RWPE2 (cell line): ENCODE results near the gene FRS3.

Experiments
- ATAC-seq: fragments of 200-7000 bp; cut with Tn5 transposase; 3 replicates; pipeline ENCODE4 v1.9.1; 2021; ENCODE audit warnings: low read depth
- DNase-seq: peaks from one replicate; pipeline ENCODE4 v3.0.0-alpha.2; 2020; ENCODE audit warnings: low spot score
- H3K27ac ChIP-seq: fragments of 450-650 bp; 2 replicates; pipeline ENCODE4 v1.5.1; 2017; ENCODE audit warnings: mild to moderate bottlenecking; ENCODE audit not compliant: poor library complexity, severe bottlenecking
- H3K27me3 ChIP-seq: fragments of 250-450 bp; sonication (Bioruptor Pico); 2 replicates; pipeline ENCODE4 v1.5.1; 2021; ENCODE audit warnings: mild to moderate bottlenecking, moderate library complexity; ENCODE audit not compliant: insufficient read depth, poor library complexity, severe bottlenecking
- H3K36me3 ChIP-seq: fragments of 250-450 bp; sonication (Bioruptor Pico); 2 replicates; pipeline ENCODE4 v1.5.1; 2020; ENCODE audit warnings: low read depth, mild to moderate bottlenecking, moderate library complexity
- H3K4me1 ChIP-seq: fragments of 250-450 bp; sonication (Bioruptor Pico); 2 replicates; pipeline ENCODE4 v1.5.1; 2021; ENCODE audit warnings: mild to moderate bottlenecking, moderate library complexity; ENCODE audit not compliant: insufficient read depth, poor library complexity, severe bottlenecking
- H3K4me3 ChIP-seq: fragments of 250-450 bp; sonication (Bioruptor Pico); 2 replicates; pipeline ENCODE4 v1.5.1; 2021; ENCODE audit warnings: mild to moderate bottlenecking, moderate library complexity; ENCODE audit not compliant: severe bottlenecking
- H3K9me3 ChIP-seq: fragments of 250-450 bp; sonication (Bioruptor Pico); 2 replicates; pipeline ENCODE4 v1.5.1; 2021; ENCODE audit warnings: mild to moderate bottlenecking, moderate library complexity; ENCODE audit not compliant: severe bottlenecking
- TF ChIP-seq, protein P1 (sequence below): fragments of 450-650 bp; IDR thresholded peaks from one replicate; pipeline ENCODE4 v1.5.1; 2017; ENCODE audit warnings: mild to moderate bottlenecking, moderate library complexity; ENCODE audit not compliant: poor library complexity, severe bottlenecking

Gene FRS3

DNA sequence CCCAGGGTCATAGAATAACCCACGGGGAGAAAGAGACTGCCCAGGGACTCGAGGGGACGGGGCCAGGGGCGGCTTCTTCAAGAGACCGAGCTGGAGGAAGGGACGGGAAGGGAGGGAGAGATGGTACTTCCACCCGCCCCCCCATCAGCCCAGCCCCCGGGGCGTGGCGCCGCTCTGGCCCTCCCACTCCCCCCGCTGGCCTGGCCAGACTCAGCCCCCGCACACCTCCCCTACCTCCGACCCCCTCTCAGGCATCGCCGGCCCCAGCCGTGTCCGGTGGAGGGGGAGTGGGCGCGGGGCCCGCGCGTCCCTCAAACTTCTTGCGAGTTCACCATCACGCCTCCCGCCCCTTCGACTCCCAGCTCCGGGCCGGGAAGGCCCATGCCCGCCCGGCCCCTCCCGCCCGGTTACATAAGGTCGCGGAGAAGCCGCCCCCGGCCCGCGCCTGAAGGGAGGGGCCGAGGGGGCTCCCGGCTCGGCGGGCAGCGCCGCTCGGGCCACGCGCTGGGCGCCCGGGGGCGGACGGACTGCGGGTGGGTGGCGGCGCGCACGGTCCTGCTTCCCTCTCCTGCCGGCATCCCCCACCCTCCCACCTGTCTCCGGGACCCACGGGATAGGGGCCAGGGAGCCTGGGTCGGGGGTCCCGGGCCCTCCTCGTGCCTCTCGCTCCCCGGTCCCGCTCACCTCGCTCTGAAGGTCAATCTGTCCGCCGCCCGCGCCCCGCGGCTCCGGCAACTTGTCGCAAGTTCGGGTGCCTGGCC lies 44.9 kb downstream of the FRS3 start:
- Histone ChIP-seq H3K27me3 (no peaks in the 10 kb centered on the region), H3K27ac (peak overlapping the region; percentile 66), H3K36me3 (no peaks in the 10 kb centered on the region), H3K4me3 (peak overlapping the region; percentile 68), H3K9me3 (no peaks in the 10 kb centered on the region), H3K4me1 (peaks cover 21% of the 10 kb centered on the region)
- no peak for DNase-seq
- TF ChIP-seq, protein P1, sequence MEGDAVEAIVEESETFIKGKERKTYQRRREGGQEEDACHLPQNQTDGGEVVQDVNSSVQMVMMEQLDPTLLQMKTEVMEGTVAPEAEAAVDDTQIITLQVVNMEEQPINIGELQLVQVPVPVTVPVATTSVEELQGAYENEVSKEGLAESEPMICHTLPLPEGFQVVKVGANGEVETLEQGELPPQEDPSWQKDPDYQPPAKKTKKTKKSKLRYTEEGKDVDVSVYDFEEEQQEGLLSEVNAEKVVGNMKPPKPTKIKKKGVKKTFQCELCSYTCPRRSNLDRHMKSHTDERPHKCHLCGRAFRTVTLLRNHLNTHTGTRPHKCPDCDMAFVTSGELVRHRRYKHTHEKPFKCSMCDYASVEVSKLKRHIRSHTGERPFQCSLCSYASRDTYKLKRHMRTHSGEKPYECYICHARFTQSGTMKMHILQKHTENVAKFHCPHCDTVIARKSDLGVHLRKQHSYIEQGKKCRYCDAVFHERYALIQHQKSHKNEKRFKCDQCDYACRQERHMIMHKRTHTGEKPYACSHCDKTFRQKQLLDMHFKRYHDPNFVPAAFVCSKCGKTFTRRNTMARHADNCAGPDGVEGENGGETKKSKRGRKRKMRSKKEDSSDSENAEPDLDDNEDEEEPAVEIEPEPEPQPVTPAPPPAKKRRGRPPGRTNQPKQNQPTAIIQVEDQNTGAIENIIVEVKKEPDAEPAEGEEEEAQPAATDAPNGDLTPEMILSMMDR, result no peak
- ATAC-seq, result peak; percentile 50; the same call in 2 of the 3 replicates

DNA sequence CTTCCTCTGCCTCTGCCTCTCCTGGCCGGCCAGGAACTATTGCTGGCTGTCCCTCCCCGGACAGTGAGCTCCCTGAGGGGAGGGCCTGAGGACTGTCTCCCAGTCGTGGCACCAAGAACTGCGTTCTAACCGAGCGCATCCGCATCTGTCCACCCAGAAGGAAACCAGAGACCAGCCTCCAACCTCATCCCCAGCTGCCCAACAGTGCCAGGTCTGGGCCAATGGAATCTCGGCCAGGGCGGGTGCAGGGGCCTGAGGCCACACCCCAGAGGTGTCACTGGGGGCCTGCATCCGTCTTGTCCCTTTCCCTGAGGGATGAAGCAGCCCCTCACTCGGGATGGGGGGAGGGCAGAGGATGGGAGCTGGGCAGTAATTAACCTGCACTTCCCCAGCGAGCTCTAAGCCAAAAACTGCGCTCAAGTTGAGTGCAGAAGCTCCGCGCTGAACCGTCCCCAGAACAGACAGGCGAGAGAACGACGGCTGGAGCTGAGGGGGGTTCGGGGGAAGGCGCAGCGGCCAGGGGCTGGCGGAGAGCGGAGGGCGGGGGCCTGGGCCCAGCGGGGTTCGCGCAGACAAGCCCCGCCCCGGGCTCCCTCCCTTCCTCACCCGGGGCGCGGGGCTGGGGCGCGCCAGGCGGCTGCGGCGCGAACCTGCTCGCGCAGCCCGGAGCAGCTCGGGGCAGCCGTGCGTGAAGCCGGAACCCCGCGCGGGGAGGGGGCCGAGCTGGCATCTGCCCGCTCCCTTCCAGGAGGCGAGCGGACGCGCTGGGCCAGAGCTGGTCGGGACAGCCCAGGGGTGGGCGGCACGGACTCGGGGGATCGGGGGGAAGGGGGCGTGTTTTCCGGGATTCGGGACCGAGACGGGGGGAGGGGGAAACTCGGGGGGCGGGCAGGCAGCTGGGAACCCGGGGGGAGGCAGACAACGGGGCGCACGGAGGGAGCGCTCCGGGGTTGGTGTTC lies 45.7 kb downstream of the FRS3 start:
- peaks cover 21% of the 10 kb centered on the region for H3K4me1 ChIP-seq
- H3K36me3 ChIP-seq, result no peaks in the 10 kb centered on the region
- peak overlapping the region; percentile 68 for H3K4me3 ChIP-seq
- no peak for DNase-seq
- H3K27ac ChIP-seq, result peak overlapping the region; percentile 66
- H3K9me3 ChIP-seq, result no peaks in the 10 kb centered on the region
- H3K27me3 ChIP-seq, result no peaks in the 10 kb centered on the region
- TF ChIP-seq, protein P1, result no peak
- peak; percentile 72 for ATAC-seq

DNA sequence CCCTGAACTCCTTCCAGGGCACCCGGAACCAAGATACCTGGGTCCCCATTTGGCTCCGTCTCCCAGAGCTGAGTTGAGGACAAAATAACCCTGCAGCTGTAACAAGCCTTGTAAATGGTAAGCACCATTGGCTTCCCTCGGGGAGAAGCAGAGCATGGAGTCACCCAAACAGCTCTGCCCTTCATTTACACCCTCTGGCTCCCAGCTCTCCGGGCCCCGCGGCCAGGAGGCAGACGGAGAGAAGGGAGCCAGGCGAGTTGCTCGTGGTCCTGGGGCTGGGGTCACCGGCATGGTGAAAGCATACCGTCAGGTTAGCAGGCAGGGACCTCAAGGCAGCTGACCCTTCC lies 46.4 kb downstream of the FRS3 start:
- TF ChIP-seq, protein P1, result no peak
- H3K27me3 ChIP-seq, result no peaks in the 10 kb centered on the region
- DNase-seq (no peak), ATAC-seq (no peak)
- peak overlapping the region; percentile 66 for H3K27ac ChIP-seq
- peak overlapping the region; percentile 68 for H3K4me3 ChIP-seq
- H3K4me1 ChIP-seq, result peaks cover 21% of the 10 kb centered on the region
- H3K9me3 ChIP-seq, result no peaks in the 10 kb centered on the region
- no peaks in the 10 kb centered on the region for H3K36me3 ChIP-seq

DNA sequence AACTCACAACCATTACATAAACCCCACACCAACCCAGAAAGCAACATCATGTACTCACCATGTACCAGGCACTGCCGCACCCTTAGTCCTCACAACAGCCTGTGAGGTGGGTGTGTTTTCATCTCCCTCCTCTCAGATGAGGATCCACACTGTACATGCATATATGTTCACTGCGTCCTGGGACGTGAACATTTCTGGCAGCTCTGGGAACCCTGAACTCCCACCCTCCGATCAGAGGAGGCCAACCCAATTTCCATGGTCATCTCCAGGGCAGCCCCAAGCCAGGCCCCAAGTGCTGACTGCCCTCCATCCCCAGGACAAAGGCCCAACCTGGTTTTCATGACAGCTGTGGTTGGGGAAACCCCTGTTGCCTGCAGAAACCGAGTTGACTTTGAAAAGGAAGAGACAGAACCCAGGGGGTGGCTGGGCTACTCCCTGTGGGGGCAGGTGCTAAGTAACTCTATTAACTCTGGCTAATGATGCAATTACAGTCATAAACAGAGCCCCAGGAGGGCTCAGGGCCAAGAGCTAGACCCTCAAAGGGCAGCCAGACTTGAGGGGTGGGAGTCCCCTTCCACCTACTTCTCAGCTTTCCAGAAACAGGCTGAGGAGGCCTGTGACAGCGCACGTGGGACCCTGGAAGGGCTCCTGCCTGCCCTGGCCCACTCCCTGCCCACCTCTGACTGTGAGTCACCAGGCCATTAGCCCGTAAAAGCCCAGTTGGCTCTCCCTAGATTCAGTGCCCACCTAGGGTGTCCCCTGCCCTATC lies 46.9 kb downstream of the FRS3 start:
- peaks cover 21% of the 10 kb centered on the region for H3K4me1 ChIP-seq
- H3K9me3 ChIP-seq, result no peaks in the 10 kb centered on the region
- TF ChIP-seq, protein P1, result no peak
- no peak for DNase-seq
- no peaks in the 10 kb centered on the region for H3K27me3 ChIP-seq
- no peak for ATAC-seq
- peak overlapping the region; percentile 66 for H3K27ac ChIP-seq
- no peaks in the 10 kb centered on the region for H3K36me3 ChIP-seq
- H3K4me3 ChIP-seq, result no peak overlapping the region
